GM12878 (cell line): ENCODE measurements around the gene WEE2. TPM values are rescaled to one million over a fixed set of nuclear protein-coding genes. Genes with fewer than 3 reads are reported as not detected.

Experiments
- polyA plus RNA-seq, 11 experiments: library from polyadenylated mRNA; depleted of rRNA in 4 of 11; unstranded in 6 of 11; stranded (reverse) in 5 of 11; fragments of >200 nt; fragmentation: Nextera tagmentation in 4 of 11; fragmentation: Illumina TruSeq in 1 of 11; extraction: Ambion mirVana in 4 of 11; extraction: Trizol in 1 of 11; gene quantifications; 1 replicate in 1 of 11; 2 replicates in 10 of 11; pipeline versions ENCODE4 v1.2.1 to v1.2.3, GENCODE V29; 2011 to 2016; ENCODE audit warnings: inconsistent platforms in 2 of 11, missing spikeins in 2 of 11, low read depth in 1 of 11
- small RNA-seq: library from RNA; depleted of rRNA; stranded (forward); fragments of <200 nt; gene quantifications from one replicate; pipeline ENCODE3, GENCODE V24; 2014
- total RNA-seq, 4 experiments: library from RNA; depleted of rRNA in 3 of 4; stranded (reverse); fragments of >200 nt in 3 of 4; fragmentation: Illumina TruSeq in 1 of 4; extraction: Trizol in 1 of 4; gene quantifications; 2 replicates each; pipeline versions ENCODE4 v1.2.1 to v1.2.3, GENCODE V29; 2013 to 2021

WEE2 gene
- total and polyA plus RNA-seq, 10 of the 15 experiments (the other 5 are each of a cell fraction or from before 2014, with no cell fraction given), result 0.02 to 0.03 (median 0.03) TPM; not detected in 7

Small RNA genes within 50 kb of the gene (small RNA-seq; reads per million reads assigned to genes)
- gene RNU1-82P, result not detected

Other genes with a start within 250 kb of the WEE2 start
Only the 7 nearest of the 9 such genes appear.
- gene AGK, start 156.9 kb upstream of the WEE2 start, total RNA-seq (2014; rRNA removed), result 48.4 and 55.0 TPM in 2 replicates
- 47.1 and 50.9 TPM in 2 replicates for gene AGK, start 156.9 kb upstream of the WEE2 start, total RNA-seq (2014; rRNA removed; fragmentation: Illumina TruSeq; extraction: Trizol)
- gene AGK, start 156.9 kb upstream of the WEE2 start, total RNA-seq (2021), result 40.4 and 42.1 TPM in 2 replicates
- 85.6 and 115 TPM in 2 replicates for gene AGK, start 156.9 kb upstream of the WEE2 start, polyA plus RNA-seq (2011; rRNA removed)
- 64.8 and 71.6 TPM in 2 replicates for gene AGK, start 156.9 kb upstream of the WEE2 start, polyA plus RNA-seq (2014; fragmentation: Illumina TruSeq; extraction: Trizol)
- 10 to 100 TPM; 32.5 to 34.1 TPM for gene AGK, start 156.9 kb upstream of the WEE2 start, polyA plus RNA-seq (2014; fragmentation: Nextera tagmentation; extraction: Ambion mirVana)
- 45.9 and 51.5 TPM in 2 replicates for gene AGK, start 156.9 kb upstream of the WEE2 start, polyA plus RNA-seq (2014; rRNA removed)
- gene AGK, start 156.9 kb upstream of the WEE2 start, polyA plus RNA-seq (2016; fragmentation: Nextera tagmentation; extraction: Ambion mirVana), result 10 to 100 TPM; 43.8 to 49.6 TPM
- gene DENND11, start 6.2 kb upstream of the WEE2 start, total RNA-seq (2014; rRNA removed), result 28.0 and 33.8 TPM in 2 replicates
- 29.7 and 30.6 TPM in 2 replicates for gene DENND11, start 6.2 kb upstream of the WEE2 start, total RNA-seq (2014; rRNA removed; fragmentation: Illumina TruSeq; extraction: Trizol)
- gene DENND11, start 6.2 kb upstream of the WEE2 start, total RNA-seq (2021), result 33.3 and 35.9 TPM in 2 replicates
- 47.0 and 57.7 TPM in 2 replicates for gene DENND11, start 6.2 kb upstream of the WEE2 start, polyA plus RNA-seq (2011; rRNA removed)
- gene DENND11, start 6.2 kb upstream of the WEE2 start, polyA plus RNA-seq (2014; fragmentation: Illumina TruSeq; extraction: Trizol), result 32.2 and 40.7 TPM in 2 replicates
- gene DENND11, start 6.2 kb upstream of the WEE2 start, polyA plus RNA-seq (2014; fragmentation: Nextera tagmentation; extraction: Ambion mirVana), result 1 to 10 TPM; 3.5 to 7.9 TPM
- 20.2 and 25.3 TPM in 2 replicates for gene DENND11, start 6.2 kb upstream of the WEE2 start, polyA plus RNA-seq (2014; rRNA removed)
- gene DENND11, start 6.2 kb upstream of the WEE2 start, polyA plus RNA-seq (2016; fragmentation: Nextera tagmentation; extraction: Ambion mirVana), result 1 to 10 TPM; 2.7 to 3.0 TPM
- 214 and 257 TPM in 2 replicates for gene SSBP1, start 30.0 kb downstream of the WEE2 start, total RNA-seq (2014; rRNA removed)
- 363 and 370 TPM in 2 replicates for gene SSBP1, start 30.0 kb downstream of the WEE2 start, total RNA-seq (2014; rRNA removed; fragmentation: Illumina TruSeq; extraction: Trizol)
- 186 and 191 TPM in 2 replicates for gene SSBP1, start 30.0 kb downstream of the WEE2 start, total RNA-seq (2021)
- gene SSBP1, start 30.0 kb downstream of the WEE2 start, polyA plus RNA-seq (2011; rRNA removed), result 197 and 267 TPM in 2 replicates
- gene SSBP1, start 30.0 kb downstream of the WEE2 start, polyA plus RNA-seq (2014; fragmentation: Illumina TruSeq; extraction: Trizol), result 467 and 621 TPM in 2 replicates
- gene SSBP1, start 30.0 kb downstream of the WEE2 start, polyA plus RNA-seq (2014; fragmentation: Nextera tagmentation; extraction: Ambion mirVana), result 100 to 1,000 TPM; 802 to 998 TPM
- gene SSBP1, start 30.0 kb downstream of the WEE2 start, polyA plus RNA-seq (2014; rRNA removed), result 286 and 329 TPM in 2 replicates
- gene SSBP1, start 30.0 kb downstream of the WEE2 start, polyA plus RNA-seq (2016; fragmentation: Nextera tagmentation; extraction: Ambion mirVana), result 100 to 1,000 TPM; 638 to 646 TPM
- gene TAS2R3, start 55.7 kb downstream of the WEE2 start, total RNA-seq (2014; rRNA removed), result 0.85 and 1.8 TPM in 2 replicates
- gene TAS2R3, start 55.7 kb downstream of the WEE2 start, total RNA-seq (2014; rRNA removed; fragmentation: Illumina TruSeq; extraction: Trizol), result 1.1 and 1.2 TPM in 2 replicates
- gene TAS2R3, start 55.7 kb downstream of the WEE2 start, total RNA-seq (2021), result 0.21 and 0.24 TPM in 2 replicates
- 0.72 and 0.91 TPM in 2 replicates for gene TAS2R3, start 55.7 kb downstream of the WEE2 start, polyA plus RNA-seq (2011; rRNA removed)
- gene TAS2R3, start 55.7 kb downstream of the WEE2 start, polyA plus RNA-seq (2014; fragmentation: Illumina TruSeq; extraction: Trizol), result 0.25 TPM in 1 of 2 replicates, not detected in the other
- gene TAS2R3, start 55.7 kb downstream of the WEE2 start, polyA plus RNA-seq (2014; fragmentation: Nextera tagmentation; extraction: Ambion mirVana), result not detected
- gene TAS2R3, start 55.7 kb downstream of the WEE2 start, polyA plus RNA-seq (2014; rRNA removed), result 0.09 and 0.23 TPM in 2 replicates
- not detected for gene TAS2R3, start 55.7 kb downstream of the WEE2 start, polyA plus RNA-seq (2016; fragmentation: Nextera tagmentation; extraction: Ambion mirVana)
- 0.33 and 0.40 TPM in 2 replicates for gene TAS2R4, start 68.3 kb downstream of the WEE2 start, total RNA-seq (2014; rRNA removed)
- 0.67 and 0.83 TPM in 2 replicates for gene TAS2R4, start 68.3 kb downstream of the WEE2 start, total RNA-seq (2014; rRNA removed; fragmentation: Illumina TruSeq; extraction: Trizol)
- gene TAS2R4, start 68.3 kb downstream of the WEE2 start, total RNA-seq (2021), result 0.33 and 0.35 TPM in 2 replicates
- 0.90 and 1.7 TPM in 2 replicates for gene TAS2R4, start 68.3 kb downstream of the WEE2 start, polyA plus RNA-seq (2011; rRNA removed)
- 0.43 and 0.47 TPM in 2 replicates for gene TAS2R4, start 68.3 kb downstream of the WEE2 start, polyA plus RNA-seq (2014; fragmentation: Illumina TruSeq; extraction: Trizol)
- gene TAS2R4, start 68.3 kb downstream of the WEE2 start, polyA plus RNA-seq (2014; fragmentation: Nextera tagmentation; extraction: Ambion mirVana), result under 1 TPM in 1 of 2 experiments, not detected in 1; 0.04 TPM
- 0.40 and 0.42 TPM in 2 replicates for gene TAS2R4, start 68.3 kb downstream of the WEE2 start, polyA plus RNA-seq (2014; rRNA removed)
- under 1 TPM; 0.13 to 0.19 TPM for gene TAS2R4, start 68.3 kb downstream of the WEE2 start, polyA plus RNA-seq (2016; fragmentation: Nextera tagmentation; extraction: Ambion mirVana)
- gene TAS2R5, start 81.9 kb downstream of the WEE2 start, total RNA-seq (2014; rRNA removed), result 0.51 and 1.3 TPM in 2 replicates
- gene TAS2R5, start 81.9 kb downstream of the WEE2 start, total RNA-seq (2014; rRNA removed; fragmentation: Illumina TruSeq; extraction: Trizol), result 0.31 and 0.46 TPM in 2 replicates
- gene TAS2R5, start 81.9 kb downstream of the WEE2 start, total RNA-seq (2021), result 0.44 and 0.45 TPM in 2 replicates
- gene TAS2R5, start 81.9 kb downstream of the WEE2 start, polyA plus RNA-seq (2011; rRNA removed), result 1.8 and 2.1 TPM in 2 replicates
- 0.21 and 1.00 TPM in 2 replicates for gene TAS2R5, start 81.9 kb downstream of the WEE2 start, polyA plus RNA-seq (2014; fragmentation: Illumina TruSeq; extraction: Trizol)
- under 1 TPM in 1 of 2 experiments, not detected in 1; 0.07 TPM for gene TAS2R5, start 81.9 kb downstream of the WEE2 start, polyA plus RNA-seq (2014; fragmentation: Nextera tagmentation; extraction: Ambion mirVana)
- gene TAS2R5, start 81.9 kb downstream of the WEE2 start, polyA plus RNA-seq (2014; rRNA removed), result 0.30 and 0.58 TPM in 2 replicates
- gene TAS2R5, start 81.9 kb downstream of the WEE2 start, polyA plus RNA-seq (2016; fragmentation: Nextera tagmentation; extraction: Ambion mirVana), result not detected
- not detected in 2 replicates for gene PRSS37, start 133.1 kb downstream of the WEE2 start, total RNA-seq (2014; rRNA removed)
- gene PRSS37, start 133.1 kb downstream of the WEE2 start, total RNA-seq (2014; rRNA removed; fragmentation: Illumina TruSeq; extraction: Trizol), result not detected in 2 replicates
- not detected in 2 replicates for gene PRSS37, start 133.1 kb downstream of the WEE2 start, total RNA-seq (2021)
- not detected in 2 replicates for gene PRSS37, start 133.1 kb downstream of the WEE2 start, polyA plus RNA-seq (2011; rRNA removed)
- gene PRSS37, start 133.1 kb downstream of the WEE2 start, polyA plus RNA-seq (2014; fragmentation: Illumina TruSeq; extraction: Trizol), result not detected in 2 replicates
- gene PRSS37, start 133.1 kb downstream of the WEE2 start, polyA plus RNA-seq (2014; fragmentation: Nextera tagmentation; extraction: Ambion mirVana), result not detected
- not detected in 2 replicates for gene PRSS37, start 133.1 kb downstream of the WEE2 start, polyA plus RNA-seq (2014; rRNA removed)
- not detected for gene PRSS37, start 133.1 kb downstream of the WEE2 start, polyA plus RNA-seq (2016; fragmentation: Nextera tagmentation; extraction: Ambion mirVana)